HTR-8/SVneo (cell line): ENCODE data around the gene GRAMD1B.
"Not testable (repeated sequence)": the region's sequence is repeated elsewhere in the genome, so short reads cannot be mapped to it uniquely, and the experiment has no call there.

Experiments
- DNase-seq: peaks from one replicate; pipeline ENCODE4 v3.0.0; 2011; ENCODE audit warnings: low spot score, mixed read lengths; ENCODE audit not compliant: insufficient read length
- FAIRE-seq: peaks from 2 replicates; lab custom pipeline; 2011; peaks lifted over from hg19 to GRCh38; lab: Jason Lieb, UNC

Gene GRAMD1B

GRCh38 chr11:123438131-123438627 lies 8.1 kb downstream of the GRAMD1B start:
- FAIRE-seq = no peak
- DNase-seq = no peak

- DNase-seq (no peak), FAIRE-seq (no peak)
Measured at GRCh38 chr11:123439616-123440015, 9.5 kb downstream of the GRAMD1B start.

GRCh38 chr11:123441161-123441560 lies 11.1 kb downstream of the GRAMD1B start:
- no peak for DNase-seq

GRCh38 chr11:123443851-123444623 lies 14.0 kb downstream of the GRAMD1B start:
- DNase-seq (no peak), FAIRE-seq (no peak)

More at GRCh38 chr11:123441161-123441560, 11.1 kb downstream of the GRAMD1B start:
- no peak for FAIRE-seq

GRCh38 chr11:123448823-123449222 lies 18.8 kb downstream of the GRAMD1B start:
- FAIRE-seq = no peak
- no peak for DNase-seq

- FAIRE-seq = no peak
- no peak for DNase-seq
Measured at GRCh38 chr11:123449436-123449835, 19.4 kb downstream of the GRAMD1B start.

GRCh38 chr11:123450623-123451022 lies 20.6 kb downstream of the GRAMD1B start:
- DNase-seq (no peak), FAIRE-seq (no peak)

GRCh38 chr11:123451183-123451781 lies 21.2 kb downstream of the GRAMD1B start:
- no peak for DNase-seq
- FAIRE-seq = no peak

- no peak for FAIRE-seq
Measured at GRCh38 chr11:123452794-123453193, 22.7 kb downstream of the GRAMD1B start.

GRCh38 chr11:123454060-123454651 lies 24.1 kb downstream of the GRAMD1B start:
- no peak for DNase-seq
- FAIRE-seq = no peak

More at GRCh38 chr11:123452794-123453193, 22.7 kb downstream of the GRAMD1B start:
- DNase-seq = no peak

GRCh38 chr11:123454796-123455195 lies 24.7 kb downstream of the GRAMD1B start:
- FAIRE-seq (no peak), DNase-seq (no peak)

GRCh38 chr11:123456448-123456847 lies 26.4 kb downstream of the GRAMD1B start:
- FAIRE-seq, DNase-seq: not testable (repeated sequence)

- FAIRE-seq (no peak), DNase-seq (no peak)
Measured at GRCh38 chr11:123457187-123457770, 27.2 kb downstream of the GRAMD1B start.

- FAIRE-seq = no peak
Measured at GRCh38 chr11:123458501-123458900, 28.4 kb downstream of the GRAMD1B start.

GRCh38 chr11:123460012-123460700 lies 30.1 kb downstream of the GRAMD1B start:
- FAIRE-seq = no peak

More at GRCh38 chr11:123458501-123458900, 28.4 kb downstream of the GRAMD1B start:
- no peak for DNase-seq

GRCh38 chr11:123461164-123461563 lies 31.1 kb downstream of the GRAMD1B start:
- FAIRE-seq = no peak
- no peak for DNase-seq

More at GRCh38 chr11:123460012-123460700, 30.1 kb downstream of the GRAMD1B start:
- no peak for DNase-seq

- FAIRE-seq, DNase-seq: not testable (repeated sequence)
Measured at GRCh38 chr11:123465667-123466066, 35.6 kb downstream of the GRAMD1B start.

GRCh38 chr11:123466172-123466571 lies 36.1 kb downstream of the GRAMD1B start:
- not testable (repeated sequence) for FAIRE-seq, DNase-seq

GRCh38 chr11:123469089-123469488 lies 39.0 kb downstream of the GRAMD1B start:
- no peak for DNase-seq
- no peak for FAIRE-seq

GRCh38 chr11:123469586-123469985 lies 39.5 kb downstream of the GRAMD1B start:
- DNase-seq (no peak), FAIRE-seq (no peak)
